GM12801 (cell line): ENCODE measurements around the gene DAZAP1.

Source experiments
- TF ChIP-seq, protein P1 (sequence below): IDR thresholded peaks from one replicate; pipeline ENCODE4 v1.5.1; 2011; ENCODE audit warnings: control low read depth; ENCODE audit not compliant: insufficient read length; ENCODE audit errors: extremely low read depth

DAZAP1 gene

DNA sequence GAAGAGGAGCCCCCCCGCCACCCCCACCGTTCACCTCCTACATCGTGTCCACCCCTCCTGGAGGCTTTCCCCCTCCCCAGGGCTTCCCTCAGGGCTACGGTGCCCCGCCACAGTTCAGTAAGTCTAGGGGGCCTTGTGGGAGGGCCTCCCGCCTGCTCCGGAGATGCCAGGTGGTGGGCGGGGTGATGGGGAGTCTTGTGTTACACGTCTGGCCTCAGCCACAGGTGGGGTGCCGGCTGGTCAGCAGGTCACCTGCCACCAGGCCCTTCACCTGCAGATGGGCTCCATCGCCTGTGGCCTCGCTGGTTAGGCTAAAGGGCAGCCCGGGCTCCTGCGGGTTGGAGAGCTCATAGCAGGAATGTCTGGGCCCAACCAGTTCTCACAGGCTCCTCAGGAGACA, 22.9 kb downstream of the DAZAP1 start:
- TF ChIP-seq, protein P1, sequence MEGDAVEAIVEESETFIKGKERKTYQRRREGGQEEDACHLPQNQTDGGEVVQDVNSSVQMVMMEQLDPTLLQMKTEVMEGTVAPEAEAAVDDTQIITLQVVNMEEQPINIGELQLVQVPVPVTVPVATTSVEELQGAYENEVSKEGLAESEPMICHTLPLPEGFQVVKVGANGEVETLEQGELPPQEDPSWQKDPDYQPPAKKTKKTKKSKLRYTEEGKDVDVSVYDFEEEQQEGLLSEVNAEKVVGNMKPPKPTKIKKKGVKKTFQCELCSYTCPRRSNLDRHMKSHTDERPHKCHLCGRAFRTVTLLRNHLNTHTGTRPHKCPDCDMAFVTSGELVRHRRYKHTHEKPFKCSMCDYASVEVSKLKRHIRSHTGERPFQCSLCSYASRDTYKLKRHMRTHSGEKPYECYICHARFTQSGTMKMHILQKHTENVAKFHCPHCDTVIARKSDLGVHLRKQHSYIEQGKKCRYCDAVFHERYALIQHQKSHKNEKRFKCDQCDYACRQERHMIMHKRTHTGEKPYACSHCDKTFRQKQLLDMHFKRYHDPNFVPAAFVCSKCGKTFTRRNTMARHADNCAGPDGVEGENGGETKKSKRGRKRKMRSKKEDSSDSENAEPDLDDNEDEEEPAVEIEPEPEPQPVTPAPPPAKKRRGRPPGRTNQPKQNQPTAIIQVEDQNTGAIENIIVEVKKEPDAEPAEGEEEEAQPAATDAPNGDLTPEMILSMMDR, result no peak

DNA sequence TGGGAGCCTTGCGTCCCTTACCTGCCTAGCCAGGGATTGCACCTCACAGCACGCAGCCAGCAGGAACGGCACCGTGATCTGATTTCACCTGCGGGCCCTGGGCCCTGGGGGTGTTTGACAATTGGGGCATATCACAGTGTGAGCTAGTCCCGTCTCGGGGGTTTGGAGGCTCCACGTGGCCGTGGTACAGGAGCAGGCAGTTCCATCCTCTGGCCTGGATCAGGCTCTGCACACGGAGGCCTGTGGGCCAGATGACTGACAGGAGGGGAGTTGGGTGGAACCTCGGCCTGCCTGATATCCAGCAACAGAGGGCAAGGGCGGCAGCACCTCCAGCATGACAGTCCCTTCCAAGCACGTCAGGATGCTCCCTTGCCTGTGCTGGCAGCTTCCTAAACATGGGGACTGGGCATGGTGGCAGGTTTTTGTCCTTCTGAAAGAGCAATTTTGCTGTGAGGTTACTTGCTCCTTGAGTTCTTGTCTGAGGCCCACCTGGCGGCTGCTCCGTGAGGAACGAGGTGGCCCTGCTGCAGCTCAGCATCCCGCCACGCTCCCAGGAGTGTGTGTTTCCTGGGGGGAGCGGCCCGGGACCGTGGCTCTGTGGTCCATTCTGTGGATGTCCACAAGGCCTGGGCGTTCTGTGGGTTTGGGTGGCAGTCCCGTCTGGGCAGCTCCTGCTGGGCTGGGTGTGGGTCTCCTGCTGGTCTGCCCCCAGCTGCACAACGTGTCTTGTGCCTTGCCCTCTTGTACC, 24.5 kb downstream of the DAZAP1 start:
- TF ChIP-seq, protein P1, result no peak

DNA sequence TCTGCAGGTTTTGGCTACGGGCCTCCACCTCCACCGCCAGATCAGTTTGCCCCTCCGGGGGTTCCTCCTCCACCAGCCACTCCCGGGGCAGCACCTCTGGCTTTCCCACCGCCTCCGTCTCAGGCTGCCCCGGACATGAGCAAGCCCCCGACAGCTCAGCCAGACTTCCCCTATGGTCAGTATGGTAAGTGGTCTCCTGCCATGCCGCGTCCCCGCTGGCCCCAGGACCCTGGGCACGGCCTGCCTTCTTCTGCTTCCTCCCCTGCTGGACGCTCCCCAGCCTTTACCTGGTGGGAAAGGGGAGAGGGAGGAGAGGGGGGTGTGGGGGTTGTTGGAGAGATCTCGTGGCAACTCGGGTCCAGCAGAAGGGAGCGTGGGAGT, 25.1 kb downstream of the DAZAP1 start:
- TF ChIP-seq, protein P1, result no peak

DNA sequence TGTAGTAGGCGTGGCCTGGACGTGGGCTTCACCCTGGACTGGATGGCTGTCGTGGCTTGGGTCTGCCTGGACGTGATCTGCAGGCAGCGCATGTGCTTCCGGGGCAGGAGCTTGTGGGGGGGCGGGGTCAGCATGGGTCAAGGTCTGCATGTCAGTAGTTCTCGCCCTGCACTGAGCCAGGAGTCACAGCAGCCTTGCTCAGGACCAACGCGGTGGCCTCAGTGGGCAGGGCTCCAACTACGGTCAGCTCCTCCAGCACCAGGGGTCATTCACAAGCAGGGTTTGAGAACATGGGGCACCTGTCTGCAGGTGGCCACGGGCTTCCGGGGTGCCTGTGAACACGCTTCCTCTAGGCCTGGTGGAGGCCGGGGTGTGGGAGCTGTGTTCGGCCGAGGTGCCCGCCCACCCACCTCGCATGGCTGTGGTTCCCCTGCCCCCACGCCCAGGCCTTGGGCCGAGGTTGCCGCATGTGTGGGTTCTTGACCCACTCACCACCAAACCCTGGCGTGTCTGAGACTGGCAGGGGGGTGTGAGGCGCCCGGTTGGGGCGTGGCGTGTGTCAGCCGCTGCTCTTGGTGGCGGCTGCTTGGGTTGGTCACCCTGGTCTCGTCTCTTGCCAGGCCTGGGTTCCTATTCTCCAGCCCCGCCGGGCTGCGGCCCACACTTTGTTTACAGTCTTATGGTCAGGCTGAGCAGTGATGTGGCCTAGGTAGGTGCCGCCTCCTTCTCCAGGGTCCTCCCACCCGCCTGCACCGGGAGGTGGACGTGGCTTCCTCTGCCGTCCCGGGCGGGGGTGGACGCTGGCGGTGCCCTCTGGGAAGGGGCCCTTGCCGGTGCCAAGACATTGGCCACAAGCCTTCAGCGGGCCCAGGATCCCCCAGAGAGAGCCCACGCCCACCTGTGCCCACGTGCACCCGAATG, 26.0 kb downstream of the DAZAP1 start:
- TF ChIP-seq, protein P1, result no peak

DNA sequence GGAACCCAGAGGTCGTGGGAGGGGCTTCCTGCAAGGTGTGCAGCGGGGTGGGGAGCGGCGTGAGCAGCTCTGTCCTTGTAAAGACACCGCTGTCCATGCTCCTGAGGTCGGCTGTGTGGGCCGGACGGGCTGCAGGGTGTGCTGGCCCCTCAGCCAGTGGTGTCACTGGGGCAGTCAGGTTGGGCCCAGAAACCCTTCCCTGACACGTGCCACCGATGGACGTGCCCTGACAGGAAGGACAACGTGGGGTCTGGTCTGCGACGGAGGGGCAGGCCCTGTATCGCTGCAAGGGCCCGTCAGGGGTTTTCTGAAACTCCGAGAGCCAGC, 26.6 kb downstream of the DAZAP1 start:
- TF ChIP-seq, protein P1, result no peak

DNA sequence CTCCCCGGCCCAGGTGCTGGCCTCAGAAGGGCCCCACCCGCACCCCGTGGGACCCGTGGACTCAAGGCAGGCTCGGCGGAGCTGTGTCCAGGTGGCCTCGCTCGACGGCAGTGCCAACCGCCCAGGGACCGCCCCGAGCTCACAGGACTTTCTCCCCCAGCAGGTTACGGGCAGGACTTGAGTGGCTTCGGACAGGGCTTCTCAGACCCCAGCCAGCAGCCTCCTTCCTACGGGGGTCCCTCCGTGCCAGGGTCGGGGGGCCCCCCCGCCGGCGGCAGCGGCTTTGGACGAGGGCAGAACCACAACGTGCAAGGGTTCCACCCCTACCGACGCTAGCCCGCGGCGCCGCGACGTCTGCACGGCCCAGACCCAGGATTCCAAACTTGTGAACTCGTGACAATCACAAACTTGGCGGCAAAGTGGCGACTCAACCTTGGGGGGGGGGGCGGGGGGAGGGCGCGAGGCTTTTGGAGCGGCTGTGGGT, 27.2 kb downstream of the DAZAP1 start:
- TF ChIP-seq, protein P1, result no peak

DNA sequence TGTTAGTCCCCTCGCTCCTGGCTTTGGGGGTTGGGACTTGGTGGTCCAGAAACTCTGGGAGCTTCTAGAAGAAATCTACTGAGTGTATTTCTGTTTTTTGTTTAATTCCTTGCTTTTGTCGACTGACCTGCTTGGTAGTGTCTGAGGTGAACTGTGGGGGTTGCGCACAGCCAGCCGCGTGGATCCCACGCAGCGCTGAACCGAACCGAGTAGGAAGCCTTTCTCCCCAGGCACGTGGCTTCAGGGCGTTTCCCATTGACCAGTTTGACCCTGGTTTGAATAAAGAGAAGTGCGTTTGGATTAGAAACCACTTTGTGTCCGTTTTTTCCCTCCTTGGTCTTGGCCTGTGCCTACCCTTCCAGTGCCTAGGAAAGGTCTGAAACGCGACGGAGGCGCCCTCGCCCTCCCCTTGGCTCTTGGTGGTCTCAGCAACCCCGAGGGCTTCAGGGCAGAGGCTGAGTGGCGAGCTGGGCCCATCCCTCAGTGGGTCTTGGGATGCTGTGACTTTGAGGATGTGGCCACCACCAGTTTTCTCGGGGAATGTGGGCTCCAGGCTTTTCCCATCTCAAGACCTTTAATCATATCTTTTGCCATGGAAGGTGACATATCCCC, 28.1 kb downstream of the DAZAP1 start:
- TF ChIP-seq, protein P1, result no peak
